ENCODE results near the gene LRFN2.

- TF ChIP-seq CTCF (IDR thresholded peaks at IDR 0.05; ENCODE audit: low read depth, low read length, poor library complexity, severe bottlenecking) (no peak), EZH2phosphoT487 (IDR thresholded peaks at IDR 0.05; ENCODE audit: borderline replicate concordance, low read length) (no peak)
Measured at GRCh38 chr6:40398810-40399477, 188.2 kb downstream of the LRFN2 start.
